SU-DHL-6 (cell line): Measurements from ENCODE around the gene TMF1.

ENCODE experiments used
- EZH2phosphoT487 ChIP-seq: fragments of 200-600 bp; sonication (generic), shearing (Covaris generic); conservative IDR thresholded peaks from 2 replicates; pipeline ENCODE4 v1.6.1; 2018; ENCODE audit warnings: mild to moderate bottlenecking, antibody characterized with exemption, low read length, moderate library complexity, mixed read lengths
- TF ChIP-seq, protein P1 (sequence below): fragments of 200-600 bp; sonication (generic); IDR thresholded peaks from one replicate; pipeline ENCODE4 v1.5.1; 2017; ENCODE audit warnings: antibody characterized with exemption, mild to moderate bottlenecking, low read length, moderate library complexity; ENCODE audit not compliant: insufficient read depth, poor library complexity, severe bottlenecking

DNA sequence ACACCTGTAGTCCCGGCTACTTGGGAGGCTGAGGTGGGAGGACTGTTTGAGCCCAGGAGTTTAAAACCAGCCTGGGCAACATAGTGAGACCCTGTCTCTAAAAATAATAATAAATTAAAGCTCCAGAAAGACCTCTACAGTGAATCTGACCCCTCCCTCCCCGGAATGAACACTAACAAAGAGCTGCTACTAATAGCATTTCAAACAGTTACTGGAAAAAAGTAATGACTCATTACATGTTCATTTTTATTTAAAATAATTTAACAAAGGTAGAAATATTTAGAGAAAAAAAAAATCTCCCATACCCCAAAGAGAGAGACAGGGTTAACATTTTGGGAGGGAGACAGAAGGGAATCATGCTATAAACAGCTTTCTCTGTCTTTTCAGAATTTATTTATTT, 30.2 kb upstream of the TMF1 start:
- TF ChIP-seq, protein P1, sequence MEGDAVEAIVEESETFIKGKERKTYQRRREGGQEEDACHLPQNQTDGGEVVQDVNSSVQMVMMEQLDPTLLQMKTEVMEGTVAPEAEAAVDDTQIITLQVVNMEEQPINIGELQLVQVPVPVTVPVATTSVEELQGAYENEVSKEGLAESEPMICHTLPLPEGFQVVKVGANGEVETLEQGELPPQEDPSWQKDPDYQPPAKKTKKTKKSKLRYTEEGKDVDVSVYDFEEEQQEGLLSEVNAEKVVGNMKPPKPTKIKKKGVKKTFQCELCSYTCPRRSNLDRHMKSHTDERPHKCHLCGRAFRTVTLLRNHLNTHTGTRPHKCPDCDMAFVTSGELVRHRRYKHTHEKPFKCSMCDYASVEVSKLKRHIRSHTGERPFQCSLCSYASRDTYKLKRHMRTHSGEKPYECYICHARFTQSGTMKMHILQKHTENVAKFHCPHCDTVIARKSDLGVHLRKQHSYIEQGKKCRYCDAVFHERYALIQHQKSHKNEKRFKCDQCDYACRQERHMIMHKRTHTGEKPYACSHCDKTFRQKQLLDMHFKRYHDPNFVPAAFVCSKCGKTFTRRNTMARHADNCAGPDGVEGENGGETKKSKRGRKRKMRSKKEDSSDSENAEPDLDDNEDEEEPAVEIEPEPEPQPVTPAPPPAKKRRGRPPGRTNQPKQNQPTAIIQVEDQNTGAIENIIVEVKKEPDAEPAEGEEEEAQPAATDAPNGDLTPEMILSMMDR = no peak
- no peak for TF ChIP-seq EZH2phosphoT487
